SU-DHL-6 (cell line): ENCODE results near the gene DUSP22.

Experiments
- CTCF ChIP-seq: fragments of 200-600 bp; sonication (generic); IDR thresholded peaks from one replicate; pipeline ENCODE4 v1.5.1; 2017; ENCODE audit warnings: antibody characterized with exemption, mild to moderate bottlenecking, low read length, moderate library complexity; ENCODE audit not compliant: insufficient read depth, poor library complexity, severe bottlenecking
- EZH2phosphoT487 ChIP-seq: fragments of 200-600 bp; sonication (generic), shearing (Covaris generic); conservative IDR thresholded peaks from 2 replicates; pipeline ENCODE4 v1.6.1; 2018; ENCODE audit warnings: mild to moderate bottlenecking, antibody characterized with exemption, low read length, moderate library complexity, mixed read lengths

- TF ChIP-seq CTCF (no peak), EZH2phosphoT487 (no peak)
Observed at GRCh38 chr6:337805-338368, 45.6 kb downstream of the DUSP22 start.
